ENCODE measurements around the gene ST6GALNAC4. TPM values are rescaled to one million over a fixed set of nuclear protein-coding genes. Genes with fewer than 3 reads are reported as not detected.

ST6GALNAC4 gene
- total RNA-seq, 1 donor from 2014 or later: 15.8 TPM

DNA sequence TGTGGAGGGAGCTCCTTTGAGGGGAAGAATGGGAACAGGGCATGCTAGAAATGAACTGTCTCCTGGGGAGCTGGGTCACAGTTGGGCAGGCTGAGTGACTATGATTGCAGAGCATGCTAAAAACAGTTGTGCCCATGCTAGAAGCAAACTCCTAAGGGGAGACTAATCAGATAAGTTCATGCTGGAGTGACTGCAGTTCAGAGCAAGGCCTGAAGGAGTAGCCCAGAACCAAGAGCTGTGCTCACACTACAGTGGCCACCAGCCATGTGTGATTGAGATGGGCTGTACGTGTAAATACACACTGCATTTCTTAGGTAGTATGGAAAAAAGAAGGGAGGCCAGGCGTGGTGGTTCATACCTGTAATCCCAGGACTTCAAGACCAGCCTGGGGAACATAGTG lies 29.0 kb downstream of the ST6GALNAC4 start:
- H3K4me1 Mint-ChIP-seq (ENCODE audit: low read depth, unreplicated experiment): peaks cover 11% of the 10 kb centered on the region
- TF ChIP-seq, protein P1, sequence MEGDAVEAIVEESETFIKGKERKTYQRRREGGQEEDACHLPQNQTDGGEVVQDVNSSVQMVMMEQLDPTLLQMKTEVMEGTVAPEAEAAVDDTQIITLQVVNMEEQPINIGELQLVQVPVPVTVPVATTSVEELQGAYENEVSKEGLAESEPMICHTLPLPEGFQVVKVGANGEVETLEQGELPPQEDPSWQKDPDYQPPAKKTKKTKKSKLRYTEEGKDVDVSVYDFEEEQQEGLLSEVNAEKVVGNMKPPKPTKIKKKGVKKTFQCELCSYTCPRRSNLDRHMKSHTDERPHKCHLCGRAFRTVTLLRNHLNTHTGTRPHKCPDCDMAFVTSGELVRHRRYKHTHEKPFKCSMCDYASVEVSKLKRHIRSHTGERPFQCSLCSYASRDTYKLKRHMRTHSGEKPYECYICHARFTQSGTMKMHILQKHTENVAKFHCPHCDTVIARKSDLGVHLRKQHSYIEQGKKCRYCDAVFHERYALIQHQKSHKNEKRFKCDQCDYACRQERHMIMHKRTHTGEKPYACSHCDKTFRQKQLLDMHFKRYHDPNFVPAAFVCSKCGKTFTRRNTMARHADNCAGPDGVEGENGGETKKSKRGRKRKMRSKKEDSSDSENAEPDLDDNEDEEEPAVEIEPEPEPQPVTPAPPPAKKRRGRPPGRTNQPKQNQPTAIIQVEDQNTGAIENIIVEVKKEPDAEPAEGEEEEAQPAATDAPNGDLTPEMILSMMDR (IDR thresholded peaks at IDR 0.05; ENCODE audit: partially characterized antibody, unreplicated experiment): peak; percentile 57
- no peak overlapping the region for H3K27ac Mint-ChIP-seq (ENCODE audit: unreplicated experiment)
- H3K9me3 Mint-ChIP-seq (ENCODE audit: unreplicated experiment): peaks cover 3% of the 10 kb centered on the region
- H3K27me3 Mint-ChIP-seq (ENCODE audit: unreplicated experiment): peaks cover 5% of the 10 kb centered on the region
- H3K4me3 Mint-ChIP-seq (ENCODE audit: unreplicated experiment): no peak overlapping the region
- peaks cover 8% of the 10 kb centered on the region for H3K36me3 Mint-ChIP-seq (ENCODE audit: unreplicated experiment)
- DNase-seq: no peak

DNA sequence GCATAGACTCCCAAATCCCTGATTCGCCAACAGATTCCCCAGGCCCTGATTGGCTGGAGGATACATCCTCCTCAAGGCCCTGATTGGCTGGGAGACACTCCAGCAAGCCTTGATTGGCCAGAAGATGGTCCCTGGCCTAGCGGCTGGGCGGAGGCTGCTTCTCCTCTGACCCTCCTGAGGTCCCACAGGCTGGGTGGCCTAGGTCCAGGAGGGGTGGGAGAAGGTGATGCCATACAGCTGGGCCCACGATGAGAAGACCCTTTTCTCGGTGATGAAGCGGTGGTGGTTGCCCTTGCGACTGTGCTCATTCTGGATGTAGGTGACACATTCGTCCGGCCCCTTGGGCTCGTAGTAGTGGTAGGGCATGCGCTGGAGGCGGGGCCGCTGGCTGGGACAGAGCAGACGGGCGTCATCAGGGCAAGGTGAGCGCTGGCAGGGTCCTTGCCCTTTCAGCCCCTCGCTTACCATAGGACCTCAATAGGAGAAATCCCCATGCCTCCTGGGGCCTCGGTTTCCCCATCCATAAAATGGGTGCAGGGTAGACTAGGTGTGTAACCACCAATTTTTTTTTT lies 30.4 kb downstream of the ST6GALNAC4 start:
- peaks cover 11% of the 10 kb centered on the region for H3K4me1 Mint-ChIP-seq (ENCODE audit: low read depth, unreplicated experiment)
- H3K27ac Mint-ChIP-seq (ENCODE audit: unreplicated experiment): no peak overlapping the region
- peaks cover 5% of the 10 kb centered on the region for H3K27me3 Mint-ChIP-seq (ENCODE audit: unreplicated experiment)
- DNase-seq: no peak
- H3K9me3 Mint-ChIP-seq (ENCODE audit: unreplicated experiment): peaks cover 3% of the 10 kb centered on the region
- TF ChIP-seq, protein P1 (IDR thresholded peaks at IDR 0.05; ENCODE audit: partially characterized antibody, unreplicated experiment): no peak
- no peak overlapping the region for H3K4me3 Mint-ChIP-seq (ENCODE audit: unreplicated experiment)
- peaks cover 4% of the 10 kb centered on the region for H3K36me3 Mint-ChIP-seq (ENCODE audit: unreplicated experiment)

DNA sequence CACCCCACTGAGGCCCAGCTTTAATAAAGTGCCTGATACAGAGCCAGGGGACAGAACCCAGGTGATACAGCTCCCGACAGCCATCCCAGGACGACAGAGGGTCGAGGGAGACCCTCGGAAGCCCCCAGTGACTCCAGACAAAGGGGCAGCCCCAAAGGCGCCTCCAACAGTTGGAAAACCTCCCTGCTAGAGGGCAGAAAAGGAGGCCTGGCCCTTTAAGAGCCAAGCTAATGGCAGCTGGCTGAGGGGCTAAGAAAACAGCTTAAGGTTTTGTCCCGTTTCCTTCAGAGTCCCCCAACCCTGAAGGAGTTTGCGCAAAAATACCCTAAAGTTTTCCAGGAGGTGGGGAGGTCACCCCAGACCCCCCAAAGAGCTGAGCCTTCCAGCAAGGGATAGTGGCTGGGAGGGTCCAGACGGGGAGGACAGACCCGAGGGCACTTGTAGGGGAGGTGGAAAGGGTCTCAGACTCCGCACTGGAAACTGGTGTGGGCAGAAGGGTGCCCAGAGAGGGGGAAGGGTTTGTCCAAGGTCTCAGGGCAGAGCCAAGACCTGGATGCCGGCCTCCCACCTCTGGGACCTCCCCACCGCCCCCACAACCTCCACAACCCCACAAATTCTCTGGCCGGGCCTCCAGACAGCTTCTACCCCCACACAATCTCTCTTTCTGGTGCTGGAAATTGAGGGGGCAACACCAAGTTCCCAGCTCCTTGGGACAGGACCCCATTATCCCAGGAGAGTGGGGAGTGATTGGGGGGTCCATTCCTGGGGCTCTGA lies 31.1 kb downstream of the ST6GALNAC4 start:
- peaks cover 11% of the 10 kb centered on the region for H3K4me1 Mint-ChIP-seq (ENCODE audit: low read depth, unreplicated experiment)
- TF ChIP-seq, protein P1 (IDR thresholded peaks at IDR 0.05; ENCODE audit: partially characterized antibody, unreplicated experiment): no peak
- no peaks in the 10 kb centered on the region for H3K9me3 Mint-ChIP-seq (ENCODE audit: unreplicated experiment)
- peak overlapping the region; percentile 28 for H3K27ac Mint-ChIP-seq (ENCODE audit: unreplicated experiment)
- H3K36me3 Mint-ChIP-seq (ENCODE audit: unreplicated experiment): peaks cover 4% of the 10 kb centered on the region
- DNase-seq: no peak
- no peak overlapping the region for H3K4me3 Mint-ChIP-seq (ENCODE audit: unreplicated experiment)
- H3K27me3 Mint-ChIP-seq (ENCODE audit: unreplicated experiment): peaks cover 5% of the 10 kb centered on the region

DNA sequence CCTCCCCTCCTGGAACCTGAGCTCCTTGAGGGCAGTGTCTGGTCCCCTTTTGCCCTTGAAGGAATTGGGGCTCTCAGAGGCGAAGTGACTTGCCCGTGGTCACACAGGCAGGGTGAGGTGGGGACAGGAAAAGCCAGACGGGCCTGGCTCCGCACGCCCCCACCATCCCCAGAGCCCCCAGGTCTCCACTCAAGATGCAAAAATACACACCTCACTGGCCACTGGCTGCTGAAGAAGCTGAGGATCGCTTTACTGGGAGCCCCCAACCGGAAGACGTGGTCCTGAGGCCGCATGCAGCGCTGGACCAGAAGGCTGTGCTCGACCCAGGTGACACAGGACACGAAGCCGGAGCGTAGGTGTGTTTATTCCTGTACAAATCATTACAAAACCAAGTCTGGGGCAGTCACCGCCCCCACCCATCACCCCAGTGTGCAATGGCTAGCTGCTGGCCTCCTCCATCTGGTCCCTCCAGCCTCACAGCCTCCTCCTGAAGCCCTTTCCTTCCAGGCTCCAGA lies 31.8 kb downstream of the ST6GALNAC4 start:
- H3K27ac Mint-ChIP-seq (ENCODE audit: unreplicated experiment): peak overlapping the region; percentile 28
- peaks cover 4% of the 10 kb centered on the region for H3K36me3 Mint-ChIP-seq (ENCODE audit: unreplicated experiment)
- DNase-seq: no peak
- no peaks in the 10 kb centered on the region for H3K9me3 Mint-ChIP-seq (ENCODE audit: unreplicated experiment)
- peaks cover 5% of the 10 kb centered on the region for H3K27me3 Mint-ChIP-seq (ENCODE audit: unreplicated experiment)
- peaks cover 11% of the 10 kb centered on the region for H3K4me1 Mint-ChIP-seq (ENCODE audit: low read depth, unreplicated experiment)
- TF ChIP-seq, protein P1 (IDR thresholded peaks at IDR 0.05; ENCODE audit: partially characterized antibody, unreplicated experiment): no peak
- H3K4me3 Mint-ChIP-seq (ENCODE audit: unreplicated experiment): no peak overlapping the region

DNA sequence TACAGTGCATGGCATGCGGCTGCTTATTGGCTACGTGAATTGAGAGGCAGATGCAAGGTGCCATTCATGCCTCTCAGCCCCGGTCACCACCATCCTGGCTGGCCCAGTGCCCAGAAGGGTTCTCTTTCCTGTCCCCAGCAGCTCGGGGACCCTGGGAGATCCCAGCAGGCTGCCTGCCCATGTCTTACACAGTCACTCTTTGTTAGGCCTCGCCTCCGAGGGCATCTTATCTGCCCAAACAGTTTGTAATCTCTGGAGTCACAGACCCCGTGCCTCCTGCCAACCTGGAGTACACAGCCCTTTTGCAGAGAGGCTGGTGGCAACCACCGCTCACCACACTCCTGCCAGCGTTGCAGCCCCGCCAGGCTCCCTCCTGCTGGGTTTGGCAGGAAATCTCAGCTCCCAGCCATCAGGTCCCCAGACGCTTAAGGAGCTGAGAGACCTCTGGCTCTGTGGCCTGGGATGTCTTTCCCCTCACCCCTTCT lies 32.4 kb downstream of the ST6GALNAC4 start:
- H3K27ac Mint-ChIP-seq (ENCODE audit: unreplicated experiment): no peak overlapping the region
- peaks cover 11% of the 10 kb centered on the region for H3K4me1 Mint-ChIP-seq (ENCODE audit: low read depth, unreplicated experiment)
- no peak for DNase-seq
- no peak overlapping the region for H3K4me3 Mint-ChIP-seq (ENCODE audit: unreplicated experiment)
- TF ChIP-seq, protein P1 (IDR thresholded peaks at IDR 0.05; ENCODE audit: partially characterized antibody, unreplicated experiment): no peak
- H3K9me3 Mint-ChIP-seq (ENCODE audit: unreplicated experiment): no peaks in the 10 kb centered on the region
- H3K27me3 Mint-ChIP-seq (ENCODE audit: unreplicated experiment): peaks cover 5% of the 10 kb centered on the region
- peaks cover 4% of the 10 kb centered on the region for H3K36me3 Mint-ChIP-seq (ENCODE audit: unreplicated experiment)

Measured in glutamatergic neuron (in vitro differentiated cells).